Activated CD8-positive, alpha-beta memory T cell treated with anti-CD3 and anti-CD28 coated beads for 1 hour (primary cell): ENCODE data around the gene TTL.
A peak's percentile ranks its signal among the peaks of the same experiment; 100 is the strongest.
"Not testable (repeated sequence)": the region's sequence is repeated elsewhere in the genome, so short reads cannot be mapped to it uniquely, and the experiment has no call there.

Experiments used
- DNase-seq, 2 donors: peaks; one replicate each; pipeline ENCODE4 v3.0.0-alpha.2; 2020; ENCODE audit warnings: low read depth in 1 of 2; ENCODE audit errors: extremely low read depth in 1 of 2

Gene TTL

GRCh38 chr2:112474844-112475486 lies 7.0 kb upstream of the TTL start:
- DNase-seq: no peak

GRCh38 chr2:112476434-112476833 lies 5.5 kb upstream of the TTL start:
- DNase-seq: no peak

- DNase-seq: no peak
These were observed 1.4 kb upstream of the TTL start for GRCh38 chr2:112480530-112481049.

GRCh38 chr2:112481050-112481527 lies 867 bp upstream of the TTL start:
- DNase-seq: peak; percentile 50 to 70

GRCh38 chr2:112482309-112483041 lies 519 bp downstream of the TTL start:
- peak in 1 of 2 donors; percentile 19 for DNase-seq

GRCh38 chr2:112483042-112483473 lies 1.1 kb downstream of the TTL start:
- no peak for DNase-seq

GRCh38 chr2:112483831-112484230 lies 1.9 kb downstream of the TTL start:
- no peak for DNase-seq

- no peak for DNase-seq
These were observed 3.9 kb downstream of the TTL start for GRCh38 chr2:112485849-112486248.

- no peak for DNase-seq
These were observed 4.9 kb downstream of the TTL start for GRCh38 chr2:112486895-112487294.

- DNase-seq: no peak
These were observed 5.5 kb downstream of the TTL start for GRCh38 chr2:112487444-112487961.

GRCh38 chr2:112488201-112488600 lies 6.2 kb downstream of the TTL start:
- no peak for DNase-seq

- no peak for DNase-seq
These were observed 10.0 kb downstream of the TTL start for GRCh38 chr2:112491946-112492345.

- no peak for DNase-seq
These were observed 11.1 kb downstream of the TTL start for GRCh38 chr2:112493048-112493447.

GRCh38 chr2:112493858-112494648 lies 12.1 kb downstream of the TTL start:
- DNase-seq: no peak

GRCh38 chr2:112494828-112495227 lies 12.9 kb downstream of the TTL start:
- no peak for DNase-seq

- not testable (repeated sequence) for DNase-seq
These were observed 13.9 kb downstream of the TTL start for GRCh38 chr2:112495878-112496277.

GRCh38 chr2:112500850-112501484 lies 19.0 kb downstream of the TTL start:
- DNase-seq: not testable (repeated sequence)

GRCh38 chr2:112509239-112509998 lies 27.5 kb downstream of the TTL start:
- not testable (repeated sequence) for DNase-seq

- DNase-seq: no peak
These were observed 34.8 kb downstream of the TTL start for GRCh38 chr2:112516801-112517200.

GRCh38 chr2:112518807-112519206 lies 36.9 kb downstream of the TTL start:
- no peak for DNase-seq
